Activated CD4-positive, alpha-beta T cell treated with anti-CD3 and anti-CD28 coated beads, Interleukin-2, Interleukin-4, amounts not matched to agents 100 ng/mL and 50 ng/mL, durations not matched to agents 16 hours and 8 hours (primary cell): Measurements from ENCODE around the gene P4HB.

Experiments
- DNase-seq: peaks from one replicate; pipeline ENCODE4 v3.0.0-alpha.2; 2020; ENCODE audit warnings: low spot score

The P4HB gene

DNA sequence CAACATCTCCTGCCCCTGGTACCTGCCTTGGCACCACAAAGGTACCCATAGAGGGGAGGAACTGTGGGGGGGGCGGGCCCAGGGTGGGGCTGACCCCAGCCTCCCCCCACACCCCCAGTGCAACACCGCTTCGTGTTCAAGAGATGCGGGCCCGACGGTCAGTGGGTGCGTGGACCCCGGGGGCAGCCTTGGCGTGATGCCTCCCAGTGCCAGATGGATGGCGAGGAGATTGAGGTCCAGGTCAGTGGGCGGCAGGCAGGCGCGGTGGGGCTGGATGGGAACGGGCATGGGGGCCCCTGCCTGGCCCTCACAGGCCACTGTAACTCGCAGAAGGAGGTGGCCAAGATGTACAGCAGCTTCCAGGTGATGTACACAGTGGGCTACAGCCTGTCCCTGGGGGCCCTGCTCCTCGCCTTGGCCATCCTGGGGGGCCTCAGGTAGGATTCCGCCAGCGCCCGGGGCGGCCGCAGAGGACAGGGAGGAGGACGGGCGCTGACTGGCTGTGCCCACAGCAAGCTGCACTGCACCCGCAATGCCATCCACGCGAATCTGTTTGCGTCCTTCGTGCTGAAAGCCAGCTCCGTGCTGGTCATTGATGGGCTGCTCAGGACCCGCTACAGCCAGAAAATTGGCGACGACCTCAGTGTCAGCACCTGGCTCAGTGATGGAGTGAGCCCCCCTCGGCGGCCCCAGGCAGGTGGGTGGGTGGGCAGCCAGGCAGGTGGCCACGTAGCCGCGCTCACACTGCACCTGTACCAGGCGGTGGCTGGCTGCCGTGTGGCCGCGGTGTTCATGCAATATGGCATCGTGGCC is 49.2 kb downstream of the P4HB start:
- DNase-seq, result no peak

DNA sequence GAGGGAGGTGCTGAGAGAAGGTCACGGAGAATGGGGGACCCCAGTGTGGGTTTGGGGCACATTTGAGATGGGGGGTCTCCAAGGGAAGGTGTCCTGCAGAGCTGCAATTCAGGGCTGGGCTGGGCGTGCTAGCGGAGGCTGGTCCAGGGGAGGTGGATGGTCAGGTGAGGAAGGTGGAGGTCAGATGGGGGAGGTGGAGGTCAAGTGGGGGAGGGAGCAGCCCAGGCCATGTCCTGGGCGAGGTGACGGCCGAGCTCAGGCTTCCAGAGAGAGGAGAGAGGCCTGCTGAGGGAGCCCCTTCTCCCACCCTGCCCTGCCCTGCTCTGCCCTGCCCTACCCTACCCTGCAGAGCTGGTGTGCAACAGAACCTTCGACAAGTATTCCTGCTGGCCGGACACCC is 49.9 kb downstream of the P4HB start:
- DNase-seq, result no peak

DNA sequence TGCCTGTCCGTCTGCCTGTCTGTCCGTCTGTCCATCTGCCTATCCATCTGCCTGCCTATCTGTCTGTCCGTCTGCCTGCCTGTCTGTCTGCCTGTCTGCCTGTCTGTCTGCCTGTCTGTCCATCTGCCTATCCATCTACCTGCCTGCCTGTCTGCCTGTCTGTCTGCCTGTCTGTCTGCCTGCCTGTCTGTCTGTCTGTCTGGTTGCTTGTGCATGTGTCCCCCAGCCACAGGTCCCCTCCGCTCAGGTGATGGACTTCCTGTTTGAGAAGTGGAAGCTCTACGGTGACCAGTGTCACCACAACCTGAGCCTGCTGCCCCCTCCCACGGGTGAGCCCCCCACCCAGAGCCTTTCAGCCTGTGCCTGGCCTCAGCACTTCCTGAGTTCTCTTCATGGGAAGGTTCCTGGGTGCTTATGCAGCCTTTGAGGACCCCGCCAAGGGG is 50.8 kb downstream of the P4HB start:
- DNase-seq, result no peak

DNA sequence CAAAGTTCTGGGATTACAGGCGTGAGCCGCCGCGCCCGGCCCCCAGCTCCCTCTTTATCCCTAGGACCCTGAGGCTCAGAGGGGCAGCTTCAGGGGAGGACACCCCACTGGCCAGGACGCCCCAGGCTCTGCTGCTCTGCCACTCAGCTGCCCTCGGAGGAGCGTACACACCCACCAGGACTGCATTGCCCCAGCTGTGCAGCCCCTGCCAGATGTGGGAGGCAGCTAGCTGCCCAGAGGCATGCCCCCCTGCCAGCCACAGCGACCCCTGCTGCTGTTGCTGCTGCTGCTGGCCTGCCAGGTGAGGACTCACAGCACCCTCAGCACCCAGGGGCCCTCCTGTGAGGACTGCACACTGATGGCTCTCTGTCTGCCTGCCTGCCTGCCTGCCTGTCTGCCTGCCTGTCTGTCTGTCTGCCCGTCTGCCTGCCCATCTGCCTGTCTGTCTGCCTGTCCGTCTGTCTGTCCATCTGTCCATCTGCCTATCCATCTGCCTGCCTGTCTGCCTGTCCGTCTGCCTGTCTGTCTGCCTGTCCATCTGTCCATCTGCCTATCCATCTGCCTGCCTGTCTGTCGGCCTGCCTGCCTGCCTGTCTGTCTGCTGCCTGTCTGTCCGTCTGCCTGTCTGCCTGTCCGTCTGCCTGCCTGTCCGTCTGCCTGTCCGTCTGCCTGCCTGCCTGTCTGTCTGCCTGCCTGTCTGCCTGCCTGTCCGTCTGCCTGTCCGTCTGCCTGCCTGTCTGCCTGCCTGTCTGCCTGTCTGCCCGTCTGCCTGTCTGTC is 51.4 kb downstream of the P4HB start:
- DNase-seq, result no peak

DNA sequence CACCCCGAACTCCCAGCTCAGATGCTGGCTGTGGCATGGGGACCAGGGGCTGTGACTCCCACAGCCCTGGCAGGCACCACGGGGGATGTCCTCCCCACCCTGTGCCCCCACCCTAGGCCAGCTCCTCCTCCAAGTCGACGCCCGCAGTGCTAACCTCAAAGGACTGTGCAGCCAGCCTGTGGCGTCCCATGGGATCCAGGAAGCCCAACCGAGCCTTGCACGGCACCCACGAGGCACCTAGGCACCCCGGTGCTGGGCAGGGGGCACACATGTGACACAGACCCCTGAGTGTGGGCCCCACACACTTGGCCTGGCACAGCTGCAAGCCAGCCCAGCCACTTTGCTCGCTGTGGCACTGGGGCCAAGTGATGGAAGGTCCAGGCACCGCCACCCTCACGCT is 52.5 kb downstream of the P4HB start:
- DNase-seq, result no peak

DNA sequence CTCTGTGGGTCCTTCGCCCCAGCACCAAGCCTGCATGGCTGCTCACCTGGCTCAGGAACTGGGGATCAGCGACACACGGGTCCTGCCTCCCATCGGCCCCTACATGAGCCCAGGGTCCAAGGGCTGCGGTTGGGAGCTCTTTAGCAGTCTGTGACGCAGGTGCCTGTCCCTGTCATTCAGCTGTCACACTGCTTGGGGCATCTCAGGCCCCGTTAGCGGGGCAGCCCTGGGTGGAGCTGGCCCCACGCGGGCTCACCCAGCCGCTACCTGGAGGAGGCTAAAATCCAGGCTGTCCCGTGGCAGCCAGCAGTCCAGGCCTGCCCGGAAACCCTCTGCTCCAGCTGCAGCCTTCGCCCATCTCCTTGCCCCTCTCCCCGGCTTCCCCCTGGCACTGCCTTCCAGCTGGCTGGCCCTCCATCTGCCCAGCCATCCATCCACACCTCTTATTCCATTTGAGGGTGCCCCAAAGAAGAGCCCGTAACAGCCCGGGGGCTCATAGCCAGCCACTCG is 53.1 kb downstream of the P4HB start:
- no peak for DNase-seq

DNA sequence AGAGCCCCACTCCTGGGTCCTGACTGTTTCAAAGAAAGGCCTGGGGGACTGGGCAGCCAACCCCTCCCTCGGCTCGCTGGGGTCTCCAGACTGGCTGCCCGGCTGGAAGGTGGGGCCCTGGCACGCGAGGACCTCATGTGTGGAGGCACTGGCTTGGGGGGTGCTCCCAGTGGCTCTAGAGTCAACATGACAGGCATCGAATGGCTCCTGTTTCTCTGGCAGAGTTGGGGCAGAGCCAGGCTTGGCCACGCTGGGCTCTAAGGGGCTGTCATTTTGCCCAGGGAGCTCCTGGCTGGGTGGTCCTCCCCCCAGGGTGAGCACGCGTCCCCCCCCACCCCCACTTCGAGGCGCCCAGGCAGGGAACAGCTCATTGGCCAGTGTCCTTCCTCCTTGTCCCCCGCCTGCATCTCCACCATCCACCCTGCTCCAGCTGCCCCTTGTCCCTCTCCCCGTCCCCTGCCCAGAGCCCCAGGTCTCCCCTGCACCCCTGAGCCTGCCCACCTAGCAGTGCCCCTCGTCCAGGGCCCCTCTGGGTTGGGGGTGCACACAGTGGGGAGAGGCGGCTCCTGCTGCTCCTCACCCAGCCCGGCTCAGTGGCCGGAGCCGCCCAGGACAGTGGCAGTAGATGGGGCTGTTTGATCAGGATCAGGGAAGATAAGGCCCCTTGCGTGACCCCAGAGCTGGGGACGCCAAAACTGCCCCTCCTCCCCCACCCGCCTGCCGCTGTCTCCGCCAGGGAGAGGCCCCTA is 53.7 kb downstream of the P4HB start:
- DNase-seq, result no peak

DNA sequence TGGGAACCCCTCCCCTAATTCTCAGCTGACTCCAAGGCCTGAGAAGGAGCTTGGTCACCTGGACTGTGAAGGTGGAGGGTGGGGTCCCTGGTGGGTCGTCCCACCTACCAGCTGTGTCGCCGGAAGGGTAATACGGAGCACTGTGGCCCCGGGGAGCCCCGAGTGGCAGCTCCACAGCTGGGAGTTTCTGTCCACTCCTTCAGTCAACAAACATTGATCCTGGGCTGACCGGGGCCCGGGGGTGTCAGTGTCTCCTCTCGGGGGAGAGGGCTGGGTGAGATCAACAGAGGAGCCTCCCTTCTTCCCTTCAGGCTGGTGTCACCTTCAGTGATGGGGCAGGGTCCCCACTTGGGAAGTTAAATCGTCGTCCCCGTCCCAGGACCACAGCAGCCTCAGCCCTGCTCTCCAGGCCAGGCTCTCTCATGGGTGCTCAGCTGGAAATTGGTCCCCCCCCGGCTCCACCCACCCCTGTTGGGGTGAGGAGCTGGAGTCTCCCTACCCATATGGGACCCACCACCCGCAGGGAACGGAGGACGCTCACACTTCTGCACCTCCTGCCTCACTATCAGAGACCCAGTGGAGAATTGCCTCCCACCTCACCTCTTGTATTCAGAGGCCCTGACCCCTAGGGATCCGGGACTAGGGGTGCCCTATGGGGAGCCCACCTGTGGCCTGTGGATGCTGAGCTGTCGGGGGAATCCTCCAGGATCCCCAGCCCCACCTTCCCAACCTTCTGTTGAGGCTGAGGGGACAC is 54.5 kb downstream of the P4HB start:
- no peak for DNase-seq

DNA sequence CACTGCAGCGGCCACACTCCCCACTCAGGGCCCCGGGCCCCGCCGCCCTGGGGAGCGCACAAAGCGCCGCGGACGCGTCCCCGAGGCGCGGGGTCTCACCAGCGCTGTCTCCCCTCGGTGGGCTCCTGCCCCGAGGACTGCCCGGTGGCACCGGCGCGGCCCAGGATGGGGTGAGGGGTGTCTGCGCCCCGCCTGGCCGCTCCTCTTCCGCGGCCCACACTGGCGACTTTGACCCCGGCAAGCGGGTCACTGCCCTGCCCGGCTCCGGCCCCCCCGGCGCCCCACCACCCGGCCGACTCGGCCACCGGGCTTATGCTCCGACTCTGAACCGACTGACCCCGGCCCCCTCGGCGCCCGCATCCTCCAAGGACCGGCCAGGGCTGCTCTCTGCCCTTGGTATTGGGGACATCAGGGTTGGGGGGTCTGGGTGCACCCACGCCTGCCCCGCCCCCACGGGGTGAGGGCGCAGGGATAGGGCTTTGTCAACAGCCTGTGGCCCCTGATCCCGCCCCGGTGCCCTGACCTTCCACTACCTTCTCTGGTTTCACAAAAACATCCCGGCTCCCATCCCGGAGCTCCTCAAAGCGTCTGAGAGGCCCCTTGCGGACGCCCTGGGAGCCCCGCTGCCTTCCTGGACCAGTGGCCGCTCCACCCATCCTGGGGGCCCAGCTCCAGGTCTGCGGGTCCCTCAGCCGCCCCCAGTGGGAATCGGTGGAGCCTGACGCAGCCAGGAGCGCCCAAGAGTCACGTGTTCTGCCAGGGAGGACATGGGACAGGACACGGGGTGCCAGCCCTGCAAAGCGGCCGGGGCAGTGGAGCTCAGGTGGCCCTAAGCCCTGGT is 55.6 kb downstream of the P4HB start:
- no peak for DNase-seq

DNA sequence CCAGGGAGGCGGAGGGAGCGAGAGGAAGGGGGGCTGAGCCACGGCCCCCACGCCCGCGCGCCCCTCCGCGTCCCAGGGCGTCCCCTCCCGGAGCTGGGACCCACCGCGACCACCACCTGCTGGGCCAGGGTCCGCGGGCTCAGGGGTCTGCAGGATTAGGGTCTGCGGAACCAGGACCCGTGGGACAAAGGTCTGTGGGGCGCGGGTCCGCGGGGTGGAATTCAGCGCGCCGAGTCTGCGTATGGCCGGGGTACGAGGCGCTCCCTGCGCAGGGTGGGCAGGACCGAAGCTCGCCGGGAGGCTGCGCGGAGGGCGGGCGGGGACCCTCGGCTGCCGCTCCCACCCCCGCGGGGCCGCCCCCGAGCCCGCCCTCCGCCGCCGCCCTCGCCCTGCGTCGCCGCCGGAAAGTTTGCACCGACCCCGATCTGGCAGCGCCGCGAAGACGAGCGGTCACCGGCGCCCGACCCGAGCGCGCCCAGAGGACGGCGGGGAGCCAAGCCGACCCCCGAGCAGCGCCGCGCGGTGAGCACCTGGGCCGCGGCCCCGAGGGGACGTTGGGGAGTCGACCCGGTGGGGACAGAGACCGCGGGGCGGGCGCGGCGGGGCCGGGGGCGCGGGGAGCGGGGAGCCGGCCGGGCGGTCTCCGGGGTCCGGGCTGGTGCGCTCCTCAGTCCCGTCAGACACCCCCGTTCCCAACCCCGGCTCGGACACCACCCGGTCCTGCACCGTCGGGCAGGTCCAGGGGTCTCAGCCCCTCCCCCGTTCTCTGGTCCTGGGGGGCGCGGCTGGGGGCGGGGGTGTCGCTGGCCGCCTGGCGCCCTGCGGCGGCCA is 56.4 kb downstream of the P4HB start, which contains the start of gene GCGR:
GCGR (plus strand) TSS at position 423 of the 831 bp plus-strand sequence. CDS start 4,869 bp downstream, outside the sequence.
- no peak for DNase-seq

DNA sequence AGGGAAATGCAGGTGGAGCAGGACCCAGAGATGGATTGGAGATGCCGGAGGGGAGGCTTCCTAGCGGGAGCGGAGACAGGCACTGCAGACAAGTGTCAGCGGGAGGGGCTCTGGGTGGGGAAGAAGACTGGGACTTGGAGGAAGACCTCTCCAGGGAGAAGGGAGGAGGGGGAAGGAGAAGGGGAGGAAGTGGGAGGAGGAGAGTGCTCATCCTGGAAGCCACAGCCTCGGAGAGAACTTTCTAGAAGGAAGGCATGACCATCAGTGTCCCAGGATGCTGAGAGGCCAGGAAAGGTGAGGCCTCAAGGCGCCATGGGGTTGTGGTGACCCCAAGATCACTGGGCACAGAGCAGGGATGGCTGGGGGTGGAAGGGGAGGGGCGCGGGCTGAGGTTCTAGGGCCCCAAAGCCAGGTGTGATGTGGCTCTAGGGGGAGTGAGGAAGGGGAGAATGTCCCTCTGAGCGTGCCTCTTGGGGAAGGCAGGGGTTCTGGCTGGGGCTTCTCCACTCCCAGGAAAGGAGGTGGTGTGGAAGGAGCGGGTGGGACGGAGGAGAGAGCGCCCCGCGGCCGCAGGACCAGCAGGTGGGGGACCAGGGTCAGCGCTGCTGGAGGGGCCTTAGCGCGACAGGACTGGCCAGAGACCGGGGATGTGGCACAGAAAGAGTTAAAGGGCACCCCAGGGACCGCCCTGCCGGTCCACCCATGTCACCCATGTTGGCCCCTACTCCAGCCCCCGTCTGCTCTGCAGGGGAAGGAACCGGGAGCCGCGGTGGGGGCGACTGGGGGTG is 57.3 kb downstream of the P4HB start:
- DNase-seq, result no peak

DNA sequence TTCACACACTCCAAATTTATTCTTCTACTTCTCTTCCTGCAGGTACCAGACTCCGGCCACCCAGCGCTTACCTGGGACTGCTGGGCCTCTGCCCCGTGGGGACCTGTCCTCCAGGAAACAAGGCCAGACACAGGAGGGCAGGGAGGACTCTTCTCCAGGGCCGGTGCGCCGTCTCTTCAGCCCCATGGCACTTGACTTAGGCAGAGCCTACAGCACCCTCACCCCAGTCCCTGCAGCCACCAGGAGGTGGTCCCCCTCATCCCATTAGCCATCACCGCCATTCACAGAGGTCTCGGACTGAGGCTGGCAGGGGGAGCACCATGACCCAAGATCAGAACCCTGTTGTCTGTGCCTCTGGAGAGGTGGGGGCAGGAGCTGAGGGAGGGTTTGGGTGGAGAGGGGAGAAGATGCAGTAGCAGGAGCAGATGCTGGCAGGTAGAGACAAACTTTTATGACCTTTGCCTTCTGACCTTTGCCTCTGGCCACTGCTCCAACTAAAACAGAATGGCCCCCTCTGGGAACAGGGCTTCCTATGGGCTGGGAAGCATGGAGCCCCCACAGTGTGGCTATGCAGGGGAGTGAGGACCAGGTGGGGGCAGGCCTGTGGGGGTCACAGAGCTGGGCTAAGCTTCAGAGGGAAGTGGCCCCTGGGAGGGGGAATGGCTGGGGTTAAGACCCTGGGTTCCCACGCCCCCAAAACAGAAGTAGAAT is 58.1 kb downstream of the P4HB start:
- DNase-seq, result no peak

DNA sequence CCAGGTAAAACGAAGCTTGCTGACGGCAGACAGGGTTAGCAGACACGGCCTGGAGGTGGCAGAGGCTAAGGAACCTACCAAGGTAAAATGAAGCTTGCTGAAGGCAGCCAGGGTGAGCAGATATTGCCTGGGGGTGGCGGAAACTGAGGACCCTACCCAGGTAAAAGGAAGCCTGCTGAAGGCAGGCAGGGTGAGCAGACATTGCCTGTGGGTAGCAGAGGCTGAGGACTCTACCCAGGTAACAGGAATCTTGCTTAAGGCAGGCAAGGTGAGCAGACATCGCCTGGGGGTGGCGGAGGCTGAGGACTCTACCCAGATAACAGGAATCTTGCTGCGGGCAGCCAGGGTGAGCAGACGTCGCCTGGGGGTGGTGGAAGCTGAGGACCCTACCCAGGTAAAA is 59.0 kb downstream of the P4HB start:
- DNase-seq, result no peak

DNA sequence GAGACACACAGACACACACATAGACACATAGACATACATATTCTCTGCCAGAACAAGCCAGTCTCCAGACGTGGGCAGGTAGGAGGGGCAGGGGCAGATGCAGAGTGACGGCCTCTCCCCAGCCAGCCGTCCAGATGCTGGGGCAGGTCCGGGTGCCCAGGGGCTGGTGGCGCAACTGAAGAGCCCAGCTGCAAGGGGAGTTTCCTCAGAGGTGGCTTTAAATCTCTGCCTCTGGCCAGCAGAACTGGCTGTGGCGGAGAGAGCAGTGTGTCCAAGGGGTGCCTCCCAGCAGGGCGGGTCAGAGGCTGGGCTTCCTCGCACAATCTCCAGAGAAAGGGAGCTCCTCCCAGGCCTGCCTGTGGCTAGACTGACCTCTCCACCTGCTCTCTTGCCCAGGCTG is 65.8 kb downstream of the P4HB start:
- no peak for DNase-seq

DNA sequence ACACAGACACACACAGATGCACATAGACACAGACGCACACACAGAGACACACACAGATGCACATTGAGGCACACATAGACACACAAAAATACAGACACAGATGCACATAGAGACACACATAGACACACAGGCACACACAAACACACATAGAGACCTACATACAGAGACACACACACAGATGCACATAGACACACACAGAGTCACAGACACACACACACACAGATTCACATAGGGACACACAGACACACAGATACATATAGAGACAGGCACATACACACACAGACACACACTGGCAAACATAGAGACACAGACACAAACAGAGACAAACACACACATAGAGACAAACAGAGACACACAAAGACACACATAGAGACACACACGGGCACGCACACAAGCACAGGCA is 66.3 kb downstream of the P4HB start:
- no peak for DNase-seq
